GM10248 (cell line): ENCODE results near the gene PLAGL1.
A peak's percentile ranks its signal among the peaks of the same experiment; 100 is the strongest.

Experiments
- CTCF ChIA-PET: fragments of 300-600 bp; sonication (Branson Sonifier 250); formaldehyde crosslinking; extraction: SDS; loops from one replicate; lab custom pipeline; 2021; ENCODE audit warnings: antibody characterized with exemption; lab: Yijun Ruan, JAX
- POLR2A ChIA-PET: fragments of 350-650 bp; sonication (Branson Sonifier 250); formaldehyde crosslinking; extraction: SDS; loops from one replicate; lab custom pipeline; 2020; ENCODE audit warnings: antibody characterized with exemption; lab: Yijun Ruan, JAX
- DNase-seq: peaks from one replicate; pipeline ENCODE4 v3.0.0; 2012; ENCODE audit errors: extremely low spot score
- TF ChIP-seq, protein P1 (sequence below): IDR thresholded peaks from 2 replicates; pipeline ENCODE4 v1.5.1; 2012; ENCODE audit warnings: mild to moderate bottlenecking, low read depth; ENCODE audit errors: extremely low read depth, missing control alignments, control extremely low read depth

Gene PLAGL1

DNA sequence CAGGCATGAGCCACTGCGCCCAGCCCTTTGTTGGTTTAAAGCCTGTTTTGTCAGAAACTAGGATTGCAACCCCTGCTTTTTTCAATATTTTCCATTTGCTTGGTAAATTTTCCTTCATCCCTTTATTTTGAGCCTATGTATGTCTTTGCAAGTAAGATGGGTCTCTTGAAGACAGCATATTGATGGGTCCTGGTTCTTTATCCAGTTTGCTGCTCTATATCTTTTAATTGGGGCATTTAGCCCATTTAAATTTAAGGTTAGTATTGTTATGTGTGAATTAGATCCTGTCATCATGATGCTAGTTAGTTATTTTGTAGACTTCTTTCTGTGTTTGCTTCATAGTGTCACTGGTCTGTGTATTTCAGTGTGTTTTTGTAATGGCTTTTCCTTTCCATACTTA is 97.0 kb downstream of the PLAGL1 start:
- POLR2A ChIA-PET = no interaction called here

DNA sequence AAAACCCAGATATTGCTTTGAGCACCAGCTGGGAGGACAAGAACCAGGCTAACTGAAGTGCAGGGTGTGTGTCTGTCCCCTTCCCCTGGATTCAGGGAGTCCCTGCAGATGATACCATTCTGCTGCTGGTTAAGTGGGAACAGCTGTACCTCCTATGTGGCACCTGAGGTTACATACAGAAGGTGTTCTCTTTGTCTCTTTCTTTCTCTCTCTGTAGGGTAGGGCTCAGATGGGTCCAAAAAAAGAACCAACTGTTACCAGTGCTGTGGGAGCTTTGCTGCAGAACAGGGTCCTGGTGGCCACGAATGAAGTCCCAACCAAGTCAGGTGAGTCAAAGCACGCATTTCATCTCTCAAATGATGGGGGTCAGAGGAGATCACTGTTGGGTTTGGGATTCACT is 105.2 kb downstream of the PLAGL1 start:
- DNase-seq = no peak
- ChIA-PET POLR2A (no interaction called here), CTCF (interaction anchor here (1.0 to 1.5 kb wide), 5 partner anchors 18 to 336 kb away, joined by 3 to 8 read pairs (median 4); no protein-coding TSS in a partner anchor)
- TF ChIP-seq, protein P1, sequence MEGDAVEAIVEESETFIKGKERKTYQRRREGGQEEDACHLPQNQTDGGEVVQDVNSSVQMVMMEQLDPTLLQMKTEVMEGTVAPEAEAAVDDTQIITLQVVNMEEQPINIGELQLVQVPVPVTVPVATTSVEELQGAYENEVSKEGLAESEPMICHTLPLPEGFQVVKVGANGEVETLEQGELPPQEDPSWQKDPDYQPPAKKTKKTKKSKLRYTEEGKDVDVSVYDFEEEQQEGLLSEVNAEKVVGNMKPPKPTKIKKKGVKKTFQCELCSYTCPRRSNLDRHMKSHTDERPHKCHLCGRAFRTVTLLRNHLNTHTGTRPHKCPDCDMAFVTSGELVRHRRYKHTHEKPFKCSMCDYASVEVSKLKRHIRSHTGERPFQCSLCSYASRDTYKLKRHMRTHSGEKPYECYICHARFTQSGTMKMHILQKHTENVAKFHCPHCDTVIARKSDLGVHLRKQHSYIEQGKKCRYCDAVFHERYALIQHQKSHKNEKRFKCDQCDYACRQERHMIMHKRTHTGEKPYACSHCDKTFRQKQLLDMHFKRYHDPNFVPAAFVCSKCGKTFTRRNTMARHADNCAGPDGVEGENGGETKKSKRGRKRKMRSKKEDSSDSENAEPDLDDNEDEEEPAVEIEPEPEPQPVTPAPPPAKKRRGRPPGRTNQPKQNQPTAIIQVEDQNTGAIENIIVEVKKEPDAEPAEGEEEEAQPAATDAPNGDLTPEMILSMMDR = no peak

More for the DNA sequence above, 97.0 kb downstream of the PLAGL1 start:
- CTCF ChIA-PET = interaction anchor here (1.4 kb wide), 1 partner anchor 13 kb away, joined by 4 read pairs; no protein-coding TSS in a partner anchor
- DNase-seq = no peak
- TF ChIP-seq, protein P1 = no peak

DNA sequence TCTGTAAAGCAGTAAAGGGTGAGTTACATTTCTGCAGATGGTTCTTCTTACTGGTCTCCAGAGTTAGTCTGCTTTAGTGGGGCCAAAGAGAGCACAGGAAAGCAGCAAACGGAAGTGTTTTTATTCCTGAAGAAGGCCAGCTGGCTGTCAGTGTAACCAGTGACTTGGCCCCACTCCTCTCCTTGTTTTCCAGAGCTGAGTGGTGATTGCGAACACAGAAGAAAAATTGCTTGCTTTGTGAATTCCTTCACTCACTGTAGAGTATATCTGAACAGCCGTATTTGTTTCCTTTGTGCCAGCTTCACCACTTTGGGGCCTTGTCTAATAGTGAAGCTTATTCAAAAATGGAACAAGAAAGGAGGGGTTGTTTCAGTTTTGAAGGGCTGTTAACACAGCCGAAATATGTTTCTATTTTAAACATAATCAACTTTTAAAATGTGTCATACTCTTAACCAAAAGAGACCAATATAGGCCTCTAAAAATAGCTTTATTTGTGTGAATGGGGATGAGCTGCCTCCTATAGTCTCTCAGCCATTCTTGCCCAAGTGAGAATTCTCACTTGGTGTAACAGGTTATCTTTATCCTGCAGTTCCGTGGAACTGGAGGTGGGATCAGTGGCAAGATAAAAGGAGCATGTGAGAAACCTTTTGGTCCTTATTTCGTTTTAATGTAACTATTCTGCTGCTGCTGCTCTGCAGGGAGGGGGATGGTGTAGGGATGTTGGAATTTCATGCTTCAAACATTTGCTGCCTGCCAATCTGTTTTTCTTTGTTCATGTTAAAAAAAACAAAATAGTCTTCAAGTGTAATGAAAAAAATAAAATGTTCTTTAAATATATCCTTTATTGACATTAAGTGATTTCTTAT is 105.9 kb downstream of the PLAGL1 start:
- ChIA-PET CTCF (interaction anchor here (1.0 to 1.5 kb wide), 5 partner anchors 17 to 335 kb away, joined by 3 to 8 read pairs (median 4); no protein-coding TSS in a partner anchor), POLR2A (no interaction called here)
- peak; percentile 55 for DNase-seq
- TF ChIP-seq, protein P1 = peak; percentile 15

DNA sequence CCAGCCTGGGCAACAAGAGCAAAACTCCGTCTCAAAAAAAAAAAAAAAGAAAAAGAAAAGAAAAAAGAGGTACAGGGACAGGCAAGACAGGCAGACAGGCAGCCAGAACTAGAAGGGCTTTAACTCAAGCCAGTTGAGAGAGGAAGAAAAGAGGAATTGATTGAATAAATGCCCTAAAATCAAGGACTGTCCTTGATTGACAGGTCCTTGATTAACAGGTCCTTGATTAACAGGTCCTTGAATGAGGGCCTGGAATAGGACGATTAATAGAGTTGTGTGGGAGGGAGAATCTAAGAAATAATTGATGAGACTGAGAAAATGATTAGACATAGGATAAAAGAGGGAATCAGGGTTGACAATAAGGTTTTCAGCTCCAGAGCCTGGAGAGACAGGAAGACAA is 107.7 kb downstream of the PLAGL1 start:
- TF ChIP-seq, protein P1 = no peak
- ChIA-PET CTCF (interaction anchor here (1.1 to 1.4 kb wide), 2 partner anchors 17 to 40 kb away, joined by 3 to 4 read pairs; no protein-coding TSS in a partner anchor), POLR2A (interaction anchor here (0.7 kb wide), 1 partner anchor 146 kb away, joined by 3 read pairs; no protein-coding TSS in a partner anchor)
- DNase-seq = no peak

DNA sequence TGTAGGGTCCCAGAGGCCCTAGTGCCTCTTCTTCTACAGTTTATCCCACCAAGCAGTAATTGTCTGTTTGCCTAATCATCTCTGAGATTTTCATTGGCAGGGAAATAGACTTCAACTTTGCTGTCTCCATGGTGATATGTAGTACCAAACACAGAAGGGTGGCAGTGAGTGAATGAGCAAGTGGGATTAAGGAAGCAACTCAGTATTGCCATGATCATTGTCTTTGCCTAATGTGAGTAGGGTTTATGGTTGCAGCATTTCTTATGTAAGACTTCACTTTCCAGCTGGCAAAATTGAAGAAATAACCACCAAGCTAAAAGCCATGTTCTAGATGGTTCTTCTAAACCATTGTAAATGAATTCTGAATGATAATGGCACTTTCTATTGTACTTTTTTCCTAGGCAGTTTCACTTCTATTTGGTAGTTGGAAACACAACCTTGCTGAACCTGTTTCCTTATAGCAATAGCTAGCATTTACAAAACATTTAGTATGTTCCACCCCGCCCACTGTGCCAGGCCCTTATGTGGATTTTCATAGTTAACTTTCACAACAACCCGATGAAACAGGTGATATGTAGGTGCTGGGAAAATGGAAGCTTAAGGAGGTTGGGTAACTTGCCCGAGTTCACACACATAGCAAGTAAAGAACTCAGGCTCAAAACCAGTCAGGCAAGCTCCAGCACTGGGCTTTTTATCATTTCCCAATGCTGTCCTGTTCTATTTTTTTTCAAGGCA is 111.8 kb downstream of the PLAGL1 start:
- ChIA-PET POLR2A (no interaction called here), CTCF (interaction anchor here (1.1 to 1.7 kb wide), 4 partner anchors 11 to 61 kb away, joined by 3 to 5 read pairs (median 4); no protein-coding TSS in a partner anchor)
- no peak for DNase-seq
- TF ChIP-seq, protein P1 = no peak

DNA sequence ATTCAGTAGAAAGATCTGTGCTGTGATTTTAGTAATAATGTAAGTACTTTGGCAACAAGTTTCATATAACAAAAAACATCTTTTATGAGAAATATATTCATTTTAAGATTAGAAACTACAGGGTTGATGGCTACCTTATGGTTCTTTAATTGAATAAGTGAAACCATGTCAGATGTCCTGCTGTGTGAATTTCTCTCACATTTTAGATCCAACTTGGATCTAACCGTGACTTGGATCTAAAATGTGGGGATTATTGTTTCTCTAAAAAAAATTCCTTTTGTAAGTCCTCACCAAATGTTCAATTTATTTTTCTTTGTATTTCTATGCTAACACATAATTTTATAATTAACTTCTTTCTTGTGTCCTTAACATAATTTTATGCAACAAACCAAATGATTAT is 113.4 kb downstream of the PLAGL1 start:
- CTCF ChIA-PET = no interaction called here
- no peak for DNase-seq
- TF ChIP-seq, protein P1 = no peak
- POLR2A ChIA-PET = no interaction called here
